Dermis blood vessel endothelial cell (primary cell): ENCODE results near the gene RNF150. TPM values are rescaled to one million over a fixed set of nuclear protein-coding genes. Genes with fewer than 3 reads are reported as not detected.
"Not testable (repeated sequence)": the region's sequence is repeated elsewhere in the genome, so short reads cannot be mapped to it uniquely, and the experiment has no call there.

Source experiments
- DNase-seq: peaks from one replicate; pipeline ENCODE4 v3.0.0; 2010
- total RNA-seq: library from RNA; depleted of rRNA; stranded (reverse); fragments of >200 nt; gene quantifications from 2 replicates; pipeline ENCODE4 v1.2.3, GENCODE V29; 2014

The RNF150 gene
- total RNA-seq, 1 donor from 2014 or later = 0.17 TPM

DNA sequence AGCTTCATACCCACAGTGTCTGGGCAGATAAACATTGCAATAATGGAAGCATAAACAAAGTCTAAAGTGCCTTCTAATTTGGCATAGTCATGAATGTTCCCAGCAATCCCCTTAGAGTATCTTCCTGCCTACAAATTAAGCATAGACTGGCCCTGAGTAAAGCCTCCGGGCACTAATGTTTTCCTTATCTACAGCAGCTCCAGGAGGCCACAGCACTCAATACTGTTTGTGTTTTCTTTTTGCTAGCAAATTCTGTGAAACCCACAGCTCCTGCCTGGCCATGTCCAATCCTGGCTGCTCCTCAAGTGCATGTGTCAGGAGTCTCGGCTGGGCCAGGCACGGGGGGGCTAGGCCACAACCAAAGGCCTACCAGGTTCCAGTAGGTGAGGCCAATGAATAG, 274.4 kb downstream of the RNF150 start:
- DNase-seq = no peak

DNA sequence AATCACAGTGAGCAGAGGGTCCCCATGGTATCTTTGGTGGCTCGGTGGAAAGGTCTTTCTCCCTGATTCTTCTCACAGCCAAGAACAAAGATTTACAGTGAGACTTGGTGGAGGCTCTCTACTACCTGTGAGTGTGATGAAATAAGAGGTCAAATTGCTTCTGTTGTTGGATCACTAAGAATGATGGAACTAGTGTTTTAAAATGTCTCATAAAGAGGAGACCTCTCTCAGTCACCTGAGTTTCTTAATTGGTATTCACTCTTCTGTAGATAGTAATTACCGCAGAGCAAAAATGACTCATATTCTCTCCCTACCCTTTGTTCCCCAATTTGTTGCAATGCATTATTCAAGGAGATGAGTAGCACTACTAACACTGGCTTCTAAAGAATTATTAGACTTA, 276.2 kb downstream of the RNF150 start:
- DNase-seq = no peak

DNA sequence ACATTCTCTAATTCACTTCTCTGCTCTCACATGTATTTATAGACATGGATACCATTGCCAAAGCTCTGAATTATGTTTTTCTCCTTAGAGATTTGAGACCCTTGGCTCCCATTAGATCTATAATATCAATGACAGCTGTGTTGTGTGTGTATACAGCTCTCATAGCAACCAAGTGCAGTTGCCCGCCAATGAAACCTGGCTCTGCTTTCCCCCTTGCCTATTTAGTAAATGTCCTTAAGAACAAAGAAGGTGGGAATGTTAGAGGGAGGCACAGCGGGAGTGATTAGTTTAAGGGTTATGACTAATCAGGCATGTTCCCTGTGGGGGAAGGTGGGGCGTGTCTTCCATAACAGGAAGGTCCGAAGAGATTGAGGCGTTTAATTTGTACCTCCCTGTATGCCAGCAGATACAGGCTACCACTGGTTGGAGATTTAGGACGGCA, 276.6 kb downstream of the RNF150 start:
- peak; percentile 29 for DNase-seq

DNA sequence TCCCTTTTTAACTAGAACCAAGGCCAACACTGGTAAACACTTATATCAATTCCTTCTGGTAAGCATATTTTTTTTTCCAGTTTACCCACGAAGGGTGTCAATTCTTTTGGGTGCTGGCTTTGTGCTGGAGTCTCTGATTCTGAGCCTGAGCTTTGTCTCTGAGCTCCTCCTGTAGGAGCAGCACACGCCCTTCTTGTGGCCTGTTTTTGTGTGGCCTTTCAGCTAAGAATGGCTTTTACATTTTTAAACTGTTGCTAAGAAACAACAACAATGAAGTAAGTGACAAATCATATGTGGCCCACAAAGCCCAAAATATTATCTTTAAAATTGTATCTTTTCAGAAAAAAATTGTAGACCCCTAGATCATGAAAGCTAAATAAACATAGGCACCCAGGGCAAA, 279.1 kb downstream of the RNF150 start:
- DNase-seq = no peak

DNA sequence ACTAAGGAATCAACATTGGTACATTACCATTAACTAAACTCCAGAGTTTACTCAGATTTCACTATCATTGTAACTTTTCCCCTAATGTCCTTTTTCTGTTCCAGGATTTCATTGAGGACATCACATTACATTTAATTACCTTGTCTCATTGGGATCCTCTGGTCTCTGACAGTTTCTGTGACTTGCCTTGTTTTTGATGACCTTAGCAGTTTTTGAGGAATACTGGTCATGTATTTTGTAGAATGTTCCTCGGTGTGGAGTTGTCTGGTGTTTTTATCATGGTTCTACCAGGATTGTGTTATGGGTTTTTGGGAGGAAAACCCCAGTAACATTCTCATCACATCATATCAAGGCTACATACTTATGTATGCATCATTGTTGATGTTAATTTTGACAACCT, 281.5 kb downstream of the RNF150 start:
- DNase-seq = no peak

DNA sequence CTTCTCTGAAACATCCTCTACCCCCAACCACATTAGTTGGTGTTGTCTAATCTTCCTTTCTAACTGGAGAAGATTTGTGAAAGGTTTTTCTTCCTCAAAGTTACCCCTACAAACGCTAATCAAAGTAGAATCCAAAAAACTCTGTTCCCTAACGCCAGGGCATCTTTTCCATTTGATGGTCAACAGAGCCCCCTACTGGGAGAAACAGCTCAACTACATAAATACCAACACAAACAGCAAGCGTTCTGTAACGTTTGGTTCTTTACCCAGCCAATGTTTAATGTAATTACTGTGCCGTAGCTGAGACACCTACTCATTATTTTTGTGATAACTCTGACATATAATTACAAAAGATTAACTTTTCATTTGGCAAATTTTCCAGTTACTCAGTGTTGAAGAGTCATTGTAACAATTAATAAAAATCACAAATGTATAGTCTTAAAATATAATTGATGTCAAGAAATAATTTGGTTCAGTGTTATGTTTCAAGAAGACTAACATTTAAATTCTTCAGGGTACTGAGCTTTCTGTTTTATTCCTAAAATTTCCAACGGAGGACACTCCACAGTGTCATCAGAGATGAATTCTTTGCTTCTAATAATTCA, 282.1 kb downstream of the RNF150 start:
- DNase-seq = peak; percentile 81

DNA sequence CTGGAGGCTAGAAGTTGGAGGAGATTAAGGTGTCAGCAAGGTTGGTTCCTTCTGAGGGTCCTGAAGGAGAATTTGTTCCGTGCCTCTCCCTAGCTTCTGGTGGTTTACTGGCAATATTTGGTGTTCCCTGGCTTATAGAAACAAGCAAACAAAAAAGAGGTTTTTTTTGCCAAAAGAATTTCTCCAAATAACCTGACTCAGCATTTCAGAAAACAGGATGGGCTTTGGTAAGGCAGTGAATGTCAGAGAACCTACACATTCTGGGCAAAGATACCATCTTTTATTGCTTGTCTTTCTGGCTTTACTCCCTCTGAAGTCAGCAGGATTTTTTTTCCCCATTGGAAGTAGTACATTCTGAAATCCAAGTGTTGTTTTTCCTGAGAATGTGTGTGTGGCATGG, 283.7 kb downstream of the RNF150 start:
- no peak for DNase-seq

DNA sequence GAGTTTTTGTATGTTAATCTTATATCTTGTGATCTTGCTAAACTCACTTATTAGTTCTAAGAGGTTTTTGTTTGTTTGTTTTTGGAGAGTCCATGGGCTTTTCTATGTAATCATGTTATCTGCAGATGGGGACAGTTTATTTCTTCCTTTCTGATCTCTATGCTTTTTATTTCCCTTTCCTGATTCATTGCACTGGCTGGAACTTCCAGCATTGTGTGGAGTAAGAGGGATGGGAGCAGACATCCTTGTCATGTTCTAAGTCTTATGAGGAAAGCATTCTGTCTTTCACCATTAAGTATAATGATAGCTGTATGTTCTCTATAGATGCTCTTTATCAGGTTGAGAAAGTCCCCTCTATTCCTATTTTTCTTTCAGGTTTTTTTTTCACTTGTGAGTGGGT, 286.5 kb downstream of the RNF150 start:
- no peak for DNase-seq

DNA sequence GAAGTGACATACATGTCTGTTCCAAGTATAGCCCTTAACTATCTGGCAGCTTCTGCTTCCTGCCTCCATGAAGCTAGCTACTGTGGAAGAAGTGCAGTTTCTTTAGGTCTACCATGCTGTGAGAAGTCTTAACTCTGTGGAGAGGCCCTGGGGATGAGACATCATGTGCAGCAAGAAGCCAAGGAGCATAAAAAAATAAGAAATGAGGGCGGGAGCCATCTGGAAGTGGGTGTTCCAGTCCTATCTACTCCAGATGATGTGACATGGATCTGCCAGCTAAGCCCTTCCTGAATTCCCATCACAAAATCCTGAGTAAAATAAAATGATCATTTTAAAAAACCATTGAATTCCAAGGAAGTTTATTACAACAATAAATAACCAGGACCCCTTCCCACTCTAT, 289.2 kb downstream of the RNF150 start:
- DNase-seq = no peak

DNA sequence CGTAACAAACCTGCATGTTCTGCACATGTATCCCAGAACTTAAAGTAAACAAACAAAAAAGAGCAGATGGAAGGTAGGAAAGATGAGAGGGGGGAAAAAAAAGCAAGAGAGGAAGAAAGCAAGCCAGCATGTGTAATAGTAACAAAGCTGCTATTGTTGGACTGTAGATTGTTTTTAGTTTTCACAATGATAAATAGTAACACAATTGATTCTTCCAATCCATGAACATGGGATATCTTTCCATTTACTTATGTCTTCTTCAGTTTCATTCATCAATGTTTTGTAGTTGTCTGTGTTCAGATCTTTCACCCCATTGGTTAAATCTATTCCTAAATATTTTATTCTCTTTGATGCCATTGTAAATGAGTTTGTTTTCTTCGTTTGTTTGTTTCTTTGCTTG, 292.1 kb downstream of the RNF150 start:
- no peak for DNase-seq

DNA sequence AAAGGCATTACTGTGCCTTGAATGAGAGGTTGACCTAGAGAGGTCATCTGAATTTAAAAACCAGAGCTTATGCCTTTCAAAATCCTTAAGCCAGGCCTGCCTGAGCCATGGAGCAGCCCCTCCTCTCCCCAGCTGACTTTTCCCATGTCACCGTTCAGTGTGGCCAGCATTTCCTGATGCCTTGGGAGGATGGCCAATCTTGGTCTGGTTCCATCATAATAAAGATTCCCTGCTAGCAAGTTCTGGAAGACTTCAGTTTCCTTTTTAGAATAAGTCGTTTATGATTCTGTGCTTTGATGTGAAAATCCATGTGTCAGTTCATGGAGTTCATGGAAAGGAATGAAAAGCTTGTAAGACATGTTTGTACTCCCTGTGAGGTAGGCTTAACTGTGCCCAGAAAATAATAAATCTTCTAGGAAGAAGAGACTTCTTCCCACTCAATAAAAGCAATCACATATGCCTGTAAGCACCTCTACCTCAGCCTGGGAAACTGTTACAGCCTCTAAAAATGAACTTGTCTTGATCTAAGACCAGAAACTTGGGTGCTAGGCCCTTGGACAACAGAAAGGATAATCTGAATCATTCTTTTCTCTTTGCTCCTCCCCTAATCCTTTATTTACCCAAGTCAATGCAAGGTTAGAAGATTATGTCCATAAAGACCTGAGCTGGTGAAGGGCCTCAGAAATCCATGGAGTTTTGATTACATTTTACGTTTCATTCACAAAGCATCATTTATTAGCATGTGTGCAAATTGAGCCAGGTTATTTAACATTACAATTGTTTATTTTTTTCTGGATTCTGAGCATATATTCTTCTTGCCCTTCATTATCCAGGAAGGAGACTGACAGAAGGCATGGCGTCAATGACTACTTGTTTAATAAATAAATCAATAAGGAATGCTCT, 293.1 kb downstream of the RNF150 start:
- DNase-seq = no peak

DNA sequence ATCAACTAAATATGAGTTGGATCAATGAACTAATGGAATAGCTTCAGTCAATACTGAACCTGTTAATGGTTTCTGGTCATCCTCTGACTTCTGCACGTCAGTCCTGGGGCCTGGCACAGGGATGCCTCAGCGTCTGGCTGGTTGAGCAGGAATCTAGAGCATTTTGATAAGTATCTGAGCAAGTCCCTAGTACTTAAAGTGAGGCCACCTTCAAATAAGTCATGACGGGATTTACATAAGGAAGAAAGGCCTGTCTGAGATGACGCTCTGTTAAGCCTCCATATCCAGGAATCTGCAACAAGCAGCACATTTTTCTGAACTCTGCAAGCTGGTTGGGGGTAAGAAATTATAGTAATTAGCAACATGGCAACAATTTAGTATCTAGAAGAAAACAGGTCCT, 293.9 kb downstream of the RNF150 start:
- DNase-seq = no peak

DNA sequence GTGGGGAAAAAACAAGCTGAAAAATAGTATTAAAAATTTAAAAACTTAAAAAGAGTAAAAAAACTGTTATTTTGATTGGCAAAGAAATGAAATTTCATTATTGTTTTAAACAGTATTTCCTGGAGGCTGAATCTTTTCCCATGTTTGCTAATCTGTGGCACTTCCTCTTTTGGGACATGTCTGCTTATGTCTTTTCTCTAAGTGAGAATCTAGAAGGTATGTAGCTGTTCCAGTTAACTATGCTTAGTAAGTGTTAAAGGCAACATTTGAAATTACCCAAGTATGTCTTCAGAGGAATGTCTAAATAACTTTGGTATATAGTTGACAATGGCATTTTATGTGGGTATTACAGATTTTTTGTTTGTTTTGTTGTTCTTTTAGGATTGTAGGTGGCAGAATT, 295.5 kb downstream of the RNF150 start:
- peak; percentile 7 for DNase-seq

DNA sequence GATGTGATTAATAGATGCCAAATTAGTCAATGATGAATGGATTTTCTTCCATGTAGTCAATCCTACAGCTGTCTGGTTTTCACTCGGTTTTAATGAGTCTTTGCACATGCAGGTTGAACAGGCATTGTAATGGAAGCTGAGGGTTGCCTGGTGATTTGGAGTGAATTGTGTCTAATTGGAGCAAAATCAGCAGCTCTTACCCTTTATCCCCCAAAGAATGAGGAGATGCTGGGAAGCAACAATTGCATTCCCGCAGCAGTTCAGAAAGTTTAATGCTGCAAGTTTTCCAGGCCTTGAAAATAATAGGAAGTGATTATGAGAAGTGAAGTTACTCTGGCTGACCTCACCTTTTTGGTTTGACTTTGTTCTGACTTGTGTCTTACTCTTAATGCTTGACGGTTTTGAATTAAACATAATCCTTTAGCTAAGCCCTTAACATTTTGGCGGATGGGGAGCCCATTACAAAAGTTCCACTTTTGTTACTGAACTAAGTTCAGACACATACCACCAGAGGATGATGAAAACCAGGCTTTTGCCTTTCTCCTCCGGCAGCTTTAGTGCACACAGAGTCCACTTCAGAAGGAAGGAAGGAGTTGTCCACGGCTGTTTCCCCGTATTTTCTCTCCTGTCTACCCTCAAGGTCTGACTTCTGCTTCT, 298.3 kb downstream of the RNF150 start:
- no peak for DNase-seq

DNA sequence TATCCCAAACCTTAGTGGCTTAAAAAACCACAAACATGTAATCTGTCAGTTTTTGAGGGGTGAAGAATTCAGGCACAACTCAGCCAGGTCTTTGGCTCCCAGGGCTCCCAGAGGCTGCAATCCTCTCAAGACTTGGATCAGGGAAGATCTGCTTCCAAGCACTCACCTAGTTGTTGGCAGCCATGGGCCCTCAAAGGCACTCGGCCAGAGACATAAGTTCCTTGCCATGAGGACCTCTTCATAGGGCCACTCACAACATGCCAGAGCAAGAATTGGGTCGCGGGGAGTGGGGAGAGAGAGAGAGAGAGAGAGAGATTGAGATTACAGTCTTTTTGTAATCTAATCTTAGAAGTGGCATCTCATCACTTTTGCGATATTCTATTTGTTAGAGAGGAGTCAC, 300.0 kb downstream of the RNF150 start:
- DNase-seq = no peak

DNA sequence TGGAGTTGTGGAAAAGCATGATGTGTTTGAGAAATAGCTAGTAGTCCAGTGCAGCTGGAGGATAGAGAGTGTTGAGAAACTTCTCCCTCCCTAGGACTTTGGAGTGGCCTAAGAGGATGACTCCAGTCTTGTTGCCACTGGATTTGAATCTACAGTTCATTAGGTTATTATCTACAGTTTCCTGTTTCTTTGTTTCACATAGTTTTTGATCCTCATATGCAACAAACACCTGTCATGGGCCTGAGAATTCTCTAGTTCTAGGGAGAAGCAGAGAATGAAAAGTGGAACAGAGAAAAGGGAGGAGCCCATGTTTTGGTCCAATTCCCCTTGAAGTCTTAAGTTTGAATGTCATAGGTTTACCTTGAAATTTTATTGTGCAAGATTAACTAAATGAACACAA, 303.4 kb downstream of the RNF150 start:
- DNase-seq = no peak

DNA sequence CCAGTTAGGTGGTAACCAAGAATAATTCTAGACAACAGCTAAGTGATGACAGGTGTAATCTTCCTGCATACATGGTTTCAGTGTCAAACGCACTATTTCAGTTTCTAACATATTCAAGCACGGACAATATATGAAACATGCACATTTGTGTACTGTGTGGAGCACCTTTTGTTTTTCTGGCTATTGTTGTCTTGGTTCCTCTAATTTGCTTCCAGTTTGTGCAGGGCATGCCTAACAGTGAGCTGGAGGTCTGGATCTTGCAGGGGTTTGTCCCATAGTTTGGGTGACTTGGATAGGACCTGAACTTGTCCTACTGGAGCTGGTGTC, 306.6 kb downstream of the RNF150 start:
- no peak for DNase-seq

DNA sequence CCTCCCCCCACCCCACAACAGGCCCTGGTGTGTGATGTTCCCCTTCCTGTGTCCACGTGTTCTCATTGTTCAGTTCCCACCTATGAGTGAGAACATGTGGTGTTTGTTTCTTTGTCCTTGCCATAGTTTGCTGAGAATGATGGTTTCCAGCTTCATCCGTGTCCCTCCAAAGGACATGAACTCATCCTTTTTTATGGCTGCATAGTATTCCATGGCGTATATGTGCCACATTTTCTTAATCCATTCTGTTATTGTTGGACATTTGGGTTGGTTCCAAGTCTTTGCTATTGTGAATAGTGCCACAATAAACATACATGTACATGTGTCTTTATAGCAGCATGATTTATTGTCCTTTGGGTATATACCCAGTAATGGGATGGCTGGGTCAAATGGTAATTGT, 312.7 kb downstream of the RNF150 start:
- not testable (repeated sequence) for DNase-seq

DNA sequence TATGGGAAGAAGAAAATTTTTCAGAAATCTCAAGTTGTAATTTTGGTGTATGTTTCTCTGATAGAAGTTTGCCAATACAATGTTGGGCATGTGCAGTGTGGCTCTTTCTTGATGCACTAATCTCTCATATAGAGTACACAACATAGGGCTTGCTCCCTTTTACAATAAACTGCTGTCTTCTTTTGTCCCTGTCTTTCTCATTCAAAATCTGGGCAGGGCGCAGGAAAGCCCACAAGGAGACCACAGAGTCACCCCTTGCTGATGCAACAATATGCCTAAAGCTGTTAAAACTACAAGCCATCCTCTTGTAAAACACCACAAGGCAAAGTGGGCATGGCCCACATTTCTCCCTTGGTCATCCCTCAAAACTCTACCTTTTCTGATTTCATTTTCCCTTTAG, 313.7 kb downstream of the RNF150 start:
- DNase-seq = no peak

DNA sequence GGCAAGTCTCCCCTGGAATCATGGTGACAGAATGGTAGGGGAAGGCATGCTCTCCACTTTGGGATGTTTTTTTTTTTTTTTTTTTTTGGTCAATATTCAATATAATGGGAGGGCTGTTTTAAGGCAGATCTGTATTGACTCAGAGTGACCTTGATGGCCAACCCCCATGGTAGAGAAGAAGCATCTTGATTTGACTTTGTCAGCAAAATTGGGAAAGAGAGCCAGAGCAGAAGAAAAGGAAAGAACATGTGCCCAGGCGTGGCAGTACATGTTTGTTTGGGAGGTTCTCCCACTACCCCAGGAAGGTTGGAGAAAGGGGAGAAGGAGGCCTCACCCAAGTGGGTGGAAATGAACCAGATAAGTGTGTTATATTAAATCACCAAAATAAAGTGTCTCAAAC, 314.8 kb downstream of the RNF150 start:
- DNase-seq = no peak

DNA sequence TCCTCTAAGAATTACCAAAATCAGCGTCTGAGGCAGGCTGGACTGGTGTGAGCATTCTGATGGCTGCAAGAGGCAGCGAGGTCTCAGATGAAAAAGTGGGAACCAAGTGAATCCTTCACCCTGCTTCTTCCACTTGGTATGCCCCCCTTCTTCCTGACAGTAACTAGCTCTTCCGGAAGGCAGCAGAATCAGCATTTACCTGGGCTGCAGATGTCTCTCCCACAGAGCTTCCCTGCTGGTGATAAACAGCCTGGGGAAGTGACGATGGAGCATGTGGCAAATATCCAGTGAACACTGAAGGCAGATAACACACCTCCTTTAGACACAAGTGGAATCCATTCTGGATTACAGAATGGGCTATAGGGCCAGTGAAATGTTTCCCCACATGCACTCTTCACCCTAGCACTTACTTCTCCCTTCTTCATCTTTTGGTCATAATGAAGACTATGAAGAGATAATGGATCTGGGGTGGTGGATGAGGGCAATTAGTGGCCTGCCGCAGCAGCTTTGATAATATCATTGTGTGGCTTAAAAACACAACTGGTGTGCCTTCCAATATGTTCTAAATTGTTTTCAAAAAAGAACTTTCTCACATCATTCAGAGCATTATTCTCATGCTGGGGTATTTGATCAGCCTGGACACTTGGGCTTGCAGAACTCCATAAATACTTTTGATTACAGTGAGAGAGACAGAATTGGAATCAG, 316.3 kb downstream of the RNF150 start:
- DNase-seq = no peak

DNA sequence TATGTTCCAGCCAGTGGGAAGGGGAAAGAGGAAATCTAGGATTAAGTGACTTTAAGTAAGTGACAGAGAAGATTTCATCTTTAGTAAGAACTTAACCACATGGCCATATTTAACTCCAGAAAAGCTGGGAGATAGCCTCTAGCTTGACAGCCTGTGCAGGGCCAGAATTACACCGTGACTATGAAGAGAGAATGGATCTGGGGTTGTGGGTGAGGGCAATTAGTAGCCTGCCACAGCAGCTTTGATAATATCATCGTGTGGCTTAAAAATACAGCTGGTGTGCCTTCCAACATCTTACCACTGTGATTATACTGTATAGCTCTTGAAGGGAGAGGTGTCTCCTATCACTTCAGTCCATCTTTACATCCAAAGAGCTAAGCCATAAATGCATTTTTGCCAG, 319.5 kb downstream of the RNF150 start:
- DNase-seq = no peak

DNA sequence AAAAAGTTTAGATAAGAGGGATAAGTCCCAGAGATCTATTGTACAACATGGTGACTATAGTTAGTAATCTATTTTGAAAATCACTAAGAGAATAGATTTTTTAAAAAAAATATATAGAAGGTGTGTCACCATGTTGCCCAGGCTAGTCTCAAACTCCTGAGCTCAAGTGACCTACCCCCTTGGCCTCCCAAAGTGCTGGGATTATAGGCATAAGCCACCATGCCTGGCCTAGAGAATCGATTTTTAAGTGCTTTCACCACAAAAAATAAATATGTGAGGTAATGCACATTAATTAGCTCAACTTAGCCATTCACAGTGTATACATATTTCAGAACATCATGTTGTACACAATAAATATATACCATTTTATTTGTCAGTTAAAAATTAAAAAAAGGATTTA, 320.4 kb downstream of the RNF150 start:
- DNase-seq = no peak
